Skeletal muscle satellite cell (primary cell): ENCODE results near the gene PXMP2.

Source experiments
- H3K27me3 ChIP-seq: 2 replicates; pipeline ENCODE4 v1.7.0; 2013; ENCODE audit warnings: low read length; ENCODE audit not compliant: control insufficient read depth, insufficient read depth
- H3K36me3 ChIP-seq: 2 replicates; pipeline ENCODE4 v1.7.0; 2013; ENCODE audit warnings: mild to moderate bottlenecking, control low read depth, low read length; ENCODE audit not compliant: insufficient read depth
- H3K4me1 ChIP-seq: 2 replicates; pipeline ENCODE4 v1.7.0; 2013; ENCODE audit warnings: low read length; ENCODE audit not compliant: control insufficient read depth, insufficient read depth
- H3K4me2 ChIP-seq: 2 replicates; pipeline ENCODE4 v1.7.0; 2013; ENCODE audit warnings: mild to moderate bottlenecking, low read length
- H3K4me3 ChIP-seq: 2 replicates; pipeline ENCODE4 v1.7.0; 2013; ENCODE audit warnings: low read length
- H3K9ac ChIP-seq: 2 replicates; pipeline ENCODE4 v1.7.0; 2013; ENCODE audit warnings: mild to moderate bottlenecking, low read depth, low read length, moderate library complexity
- H3K9me3 ChIP-seq: replicated peaks from 2 replicates; pipeline ENCODE4 v1.7.0; 2013; ENCODE audit warnings: mild to moderate bottlenecking, control low read depth, low read length

Gene PXMP2

GRCh38 chr12:132703641-132704040, 16.3 kb downstream of the PXMP2 start:
- H3K4me2 ChIP-seq: no peak overlapping the region
- H3K36me3 ChIP-seq: peaks cover 12% of the 10 kb centered on the region
- no peak overlapping the region for H3K9ac ChIP-seq
- no peaks in the 10 kb centered on the region for H3K9me3 ChIP-seq
- no peaks in the 10 kb centered on the region for H3K27me3 ChIP-seq
- H3K4me3 ChIP-seq: no peak overlapping the region
- H3K4me1 ChIP-seq: peaks cover 8% of the 10 kb centered on the region

- no peak overlapping the region for H3K4me3 ChIP-seq
- no peak overlapping the region for H3K4me2 ChIP-seq
- no peaks in the 10 kb centered on the region for H3K27me3 ChIP-seq
- H3K9me3 ChIP-seq: no peaks in the 10 kb centered on the region
- H3K9ac ChIP-seq: no peak overlapping the region
- H3K36me3 ChIP-seq: peaks cover 5% of the 10 kb centered on the region
- peaks cover 7% of the 10 kb centered on the region for H3K4me1 ChIP-seq
Measured at GRCh38 chr12:132707241-132707640, 19.9 kb downstream of the PXMP2 start.

- no peak overlapping the region for H3K4me3 ChIP-seq
- no peak overlapping the region for H3K9ac ChIP-seq
- no peaks in the 10 kb centered on the region for H3K27me3 ChIP-seq
- H3K36me3 ChIP-seq: peaks cover 5% of the 10 kb centered on the region
- peaks cover 7% of the 10 kb centered on the region for H3K4me1 ChIP-seq
- H3K4me2 ChIP-seq: no peak overlapping the region
- no peaks in the 10 kb centered on the region for H3K9me3 ChIP-seq
Measured at GRCh38 chr12:132708150-132708549, 20.8 kb downstream of the PXMP2 start.

- Histone ChIP-seq H3K4me2 (peak overlapping the region; percentile 99), H3K27me3 (no peaks in the 10 kb centered on the region), H3K9ac (peak overlapping the region; percentile 90), H3K9me3 (no peaks in the 10 kb centered on the region), H3K4me3 (peak overlapping the region; percentile 100), H3K4me1 (peaks cover 7% of the 10 kb centered on the region), H3K36me3 (peaks cover 7% of the 10 kb centered on the region)
Measured at GRCh38 chr12:132710043-132710404, 22.6 kb downstream of the PXMP2 start.

GRCh38 chr12:132710405-132711079, 23.2 kb downstream of the PXMP2 start, which contains the start of gene PGAM5:
Gene PGAM5, plus strand, starts transcription at chr12:132710842. Its CDS starts 35 bp downstream, at chr12:132710877.
- Histone ChIP-seq H3K9me3 (no peaks in the 10 kb centered on the region), H3K4me3 (peak within 1 kb of the TSS; percentile 100), H3K27me3 (no peaks in the 10 kb centered on the region), H3K36me3 (peaks cover 7% of the 10 kb centered on the region), H3K4me1 (peaks cover 7% of the 10 kb centered on the region), H3K9ac (peak within 1 kb of the TSS; percentile 90), H3K4me2 (peak within 1 kb of the TSS; percentile 99)

GRCh38 chr12:132711080-132711843, 23.9 kb downstream of the PXMP2 start:
- Histone ChIP-seq H3K36me3 (peaks cover 10% of the 10 kb centered on the region), H3K4me1 (peaks cover 7% of the 10 kb centered on the region), H3K9ac (peak overlapping the region; percentile 90), H3K4me2 (peak overlapping the region; percentile 99), H3K27me3 (no peaks in the 10 kb centered on the region), H3K9me3 (no peaks in the 10 kb centered on the region), H3K4me3 (peak overlapping the region; percentile 100)

- Histone ChIP-seq H3K4me2 (no peak overlapping the region), H3K4me3 (no peak overlapping the region), H3K36me3 (peaks cover 24% of the 10 kb centered on the region), H3K9me3 (no peaks in the 10 kb centered on the region), H3K9ac (no peak overlapping the region), H3K4me1 (peaks cover 7% of the 10 kb centered on the region), H3K27me3 (no peaks in the 10 kb centered on the region)
Measured at GRCh38 chr12:132713123-132713522, 25.7 kb downstream of the PXMP2 start.

- no peaks in the 10 kb centered on the region for H3K9me3 ChIP-seq
- no peaks in the 10 kb centered on the region for H3K27me3 ChIP-seq
- H3K9ac ChIP-seq: no peak overlapping the region
- peaks cover 7% of the 10 kb centered on the region for H3K4me1 ChIP-seq
- H3K36me3 ChIP-seq: peaks cover 46% of the 10 kb centered on the region
- no peak overlapping the region for H3K4me3 ChIP-seq
- no peak overlapping the region for H3K4me2 ChIP-seq
Measured at GRCh38 chr12:132715874-132716273, 28.5 kb downstream of the PXMP2 start.

- H3K4me1 ChIP-seq: peaks cover 7% of the 10 kb centered on the region
- H3K4me2 ChIP-seq: no peak overlapping the region
- H3K4me3 ChIP-seq: no peak overlapping the region
- H3K36me3 ChIP-seq: peaks cover 50% of the 10 kb centered on the region
- H3K9me3 ChIP-seq: no peaks in the 10 kb centered on the region
- no peak overlapping the region for H3K9ac ChIP-seq
- H3K27me3 ChIP-seq: no peaks in the 10 kb centered on the region
Measured at GRCh38 chr12:132716356-132716755, 29.0 kb downstream of the PXMP2 start.

- Histone ChIP-seq H3K4me2 (no peak overlapping the region), H3K4me1 (peaks cover 3% of the 10 kb centered on the region), H3K9ac (no peak overlapping the region), H3K27me3 (no peaks in the 10 kb centered on the region), H3K4me3 (no peak overlapping the region), H3K9me3 (no peaks in the 10 kb centered on the region), H3K36me3 (peaks cover 54% of the 10 kb centered on the region)
Measured at GRCh38 chr12:132717011-132717410, 29.6 kb downstream of the PXMP2 start.

GRCh38 chr12:132717531-132718387, 30.4 kb downstream of the PXMP2 start:
- no peaks in the 10 kb centered on the region for H3K4me1 ChIP-seq
- H3K9ac ChIP-seq: no peak overlapping the region
- H3K27me3 ChIP-seq: no peaks in the 10 kb centered on the region
- no peak overlapping the region for H3K4me3 ChIP-seq
- peaks cover 55% of the 10 kb centered on the region for H3K36me3 ChIP-seq
- no peak overlapping the region for H3K4me2 ChIP-seq
- H3K9me3 ChIP-seq: no peaks in the 10 kb centered on the region
